HG03575 (cell line): ENCODE measurements around the gene TNFRSF4.

Experiments used
- ATAC-seq: cut with Tn5 transposase; IDR thresholded peaks from one replicate; pipeline ENCODE4 v1.9.1; 2021; ENCODE audit not compliant: unreplicated experiment, insufficient number of reproducible peaks, low FRiP score; ENCODE audit errors: extremely low read depth

Gene TNFRSF4

DNA sequence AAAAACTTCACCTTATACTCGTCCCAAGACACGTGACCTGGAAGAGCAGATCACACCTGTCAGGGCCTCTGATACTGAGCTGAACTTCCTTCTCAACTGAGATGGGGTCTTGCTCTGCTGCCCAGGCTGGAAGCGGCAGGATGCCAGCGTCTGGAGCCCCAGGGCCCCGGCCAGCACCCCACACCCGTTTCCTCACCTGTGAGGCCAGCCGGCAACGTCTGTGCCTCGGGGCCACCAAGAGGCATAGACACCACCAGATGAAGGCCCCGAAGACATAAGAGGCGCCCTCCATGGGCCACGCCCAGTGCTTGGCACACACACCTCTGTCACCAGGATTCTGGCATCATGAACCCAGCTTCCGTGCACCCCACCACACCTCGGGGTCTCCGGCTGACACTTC lies 9.4 kb upstream of the TNFRSF4 start:
- ATAC-seq: no peak

DNA sequence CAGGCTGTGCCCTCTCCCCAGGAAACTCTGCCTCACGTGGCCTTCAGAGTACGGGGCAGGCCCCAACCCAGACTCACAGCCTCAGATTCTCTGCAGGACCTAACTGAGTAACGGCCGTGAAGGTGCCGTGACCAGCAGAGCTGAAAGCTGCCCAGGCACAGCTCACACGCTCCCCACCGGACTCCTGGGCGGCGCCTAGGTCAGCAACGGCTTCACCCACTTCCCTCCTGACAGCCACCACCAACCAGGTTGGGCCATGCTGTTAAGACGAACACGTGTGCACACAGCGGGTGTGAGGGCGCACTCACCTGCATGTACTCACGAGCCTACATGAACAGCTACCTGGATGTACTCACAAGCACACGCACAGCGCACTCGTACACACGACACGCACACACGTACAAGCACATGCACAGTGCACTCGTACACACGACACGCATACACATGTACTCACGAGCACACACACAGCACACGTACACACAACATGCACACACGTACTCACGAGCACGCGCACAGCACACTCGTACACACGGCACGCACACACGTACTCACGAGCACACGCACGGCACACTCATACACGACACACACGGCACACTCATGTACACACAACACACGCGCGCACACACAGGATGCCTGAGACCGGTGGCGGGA lies 8.7 kb upstream of the TNFRSF4 start:
- no peak for ATAC-seq

DNA sequence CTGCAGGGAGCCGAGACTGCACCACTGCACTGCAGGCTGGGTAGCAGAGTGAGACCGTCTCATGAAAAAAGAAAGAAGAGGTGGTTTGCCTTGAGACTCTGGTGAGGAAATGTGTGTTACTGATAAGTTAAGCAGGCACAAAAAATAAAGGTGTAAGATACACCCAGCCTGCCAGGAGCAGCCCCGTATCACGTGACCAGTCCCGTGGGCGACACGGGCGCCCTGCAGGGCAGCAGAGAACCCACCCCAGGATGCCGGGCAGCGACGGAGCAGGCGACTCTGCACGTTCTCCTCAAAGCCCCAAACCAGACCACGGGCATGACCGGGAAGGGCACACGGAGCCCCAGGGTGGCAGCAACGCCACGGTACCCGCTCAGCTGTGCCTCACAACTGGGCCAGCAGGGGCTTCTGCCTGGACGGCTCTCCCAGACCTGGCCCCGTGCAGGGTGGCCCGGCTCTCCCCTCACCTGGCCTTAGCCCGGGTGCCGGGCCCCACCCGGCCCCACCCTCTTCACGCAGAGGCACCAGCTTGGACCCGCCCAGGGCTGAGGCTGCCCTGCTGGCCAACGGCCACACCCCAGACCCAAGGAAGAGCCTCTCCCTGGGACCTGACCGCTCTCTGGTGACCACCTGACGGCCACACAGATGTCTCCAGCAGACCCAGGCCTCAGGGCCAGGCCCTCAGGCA lies 8.1 kb upstream of the TNFRSF4 start:
- ATAC-seq: no peak

DNA sequence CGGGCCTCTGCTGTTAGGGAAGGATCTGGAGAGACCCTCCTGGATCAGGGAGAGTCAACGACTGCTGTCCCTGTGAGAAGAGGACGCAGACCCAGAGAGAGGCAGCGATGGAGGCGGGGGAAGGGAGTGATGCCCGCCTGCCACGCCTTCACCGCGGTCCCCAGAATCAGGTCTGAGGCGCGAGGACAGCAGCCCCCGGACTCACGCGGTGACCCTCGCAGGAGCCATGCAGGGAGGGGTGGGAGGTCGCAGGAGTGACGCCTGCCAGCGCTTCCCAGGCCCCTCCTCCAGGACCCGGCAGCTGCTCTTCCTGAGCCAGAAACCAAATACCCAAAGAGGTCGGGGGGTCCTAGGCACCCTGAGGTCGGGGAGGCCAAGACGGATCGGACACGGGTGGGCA lies 6.2 kb upstream of the TNFRSF4 start:
- no peak for ATAC-seq

DNA sequence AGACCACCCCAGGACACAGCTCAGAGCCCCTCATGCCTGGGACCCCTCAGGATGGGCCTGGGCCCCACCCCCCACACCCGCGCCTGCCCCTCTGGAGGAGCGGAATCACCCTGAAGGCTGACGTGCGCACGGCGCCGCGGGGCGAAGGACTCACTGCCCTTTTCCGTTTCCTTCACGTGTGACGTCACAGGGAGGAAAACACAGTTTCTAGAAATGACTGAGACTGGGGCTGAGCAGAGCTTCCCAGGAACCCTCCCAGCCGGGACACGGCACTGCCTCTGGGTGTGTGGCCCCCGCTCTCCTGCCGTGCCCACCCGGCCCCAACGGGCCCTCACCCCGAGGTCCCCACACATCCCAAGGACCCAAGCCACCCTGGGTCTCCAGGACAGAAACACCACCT lies 5.4 kb upstream of the TNFRSF4 start:
- ATAC-seq: no peak

GRCh38 chr1:1218524-1219200 lies 4.7 kb upstream of the TNFRSF4 start:
- ATAC-seq: no peak

GRCh38 chr1:1217621-1218523 lies 3.9 kb upstream of the TNFRSF4 start:
- no peak for ATAC-seq

DNA sequence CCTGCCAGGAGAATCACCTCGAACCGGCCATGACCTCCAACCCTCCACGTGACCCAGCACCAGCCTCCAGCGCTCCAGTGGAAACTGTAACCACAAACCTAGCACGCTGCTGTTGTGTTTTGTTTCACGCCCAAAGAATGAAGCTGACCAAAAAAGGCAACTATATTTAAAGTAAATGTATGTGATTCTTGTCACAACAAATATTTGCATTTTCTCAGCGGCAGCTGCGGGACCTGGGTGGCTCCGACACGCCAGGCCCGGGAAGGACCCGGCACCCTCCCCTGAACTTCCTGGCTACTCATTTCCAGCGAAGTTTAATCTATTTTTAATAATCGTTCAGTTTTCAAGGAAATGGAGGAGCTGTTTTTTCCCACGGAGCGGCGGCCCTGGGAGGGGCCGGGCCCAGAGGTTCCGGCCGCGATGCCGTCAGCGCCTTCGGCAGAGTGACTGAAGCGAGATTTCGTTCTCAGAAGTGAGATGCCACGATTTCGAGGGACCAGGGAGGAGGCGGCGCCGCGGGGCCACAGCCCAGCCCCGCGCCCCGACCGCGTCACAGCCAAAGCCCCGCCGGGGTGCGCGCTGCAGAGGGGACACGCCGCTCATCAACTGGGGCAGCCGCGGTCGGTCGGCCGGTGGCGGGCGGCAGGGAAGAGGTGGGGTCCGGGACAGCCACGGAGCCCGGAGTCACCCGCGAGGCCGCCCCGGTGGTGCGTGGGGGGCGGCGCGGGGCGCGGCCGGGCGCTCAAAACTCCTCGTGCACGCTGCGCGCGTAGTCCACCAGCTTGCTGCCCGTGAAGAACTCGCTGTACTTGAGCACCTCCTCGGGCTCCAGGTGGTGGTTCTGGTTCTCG lies 3.0 kb upstream of the TNFRSF4 start:
- no peak for ATAC-seq

DNA sequence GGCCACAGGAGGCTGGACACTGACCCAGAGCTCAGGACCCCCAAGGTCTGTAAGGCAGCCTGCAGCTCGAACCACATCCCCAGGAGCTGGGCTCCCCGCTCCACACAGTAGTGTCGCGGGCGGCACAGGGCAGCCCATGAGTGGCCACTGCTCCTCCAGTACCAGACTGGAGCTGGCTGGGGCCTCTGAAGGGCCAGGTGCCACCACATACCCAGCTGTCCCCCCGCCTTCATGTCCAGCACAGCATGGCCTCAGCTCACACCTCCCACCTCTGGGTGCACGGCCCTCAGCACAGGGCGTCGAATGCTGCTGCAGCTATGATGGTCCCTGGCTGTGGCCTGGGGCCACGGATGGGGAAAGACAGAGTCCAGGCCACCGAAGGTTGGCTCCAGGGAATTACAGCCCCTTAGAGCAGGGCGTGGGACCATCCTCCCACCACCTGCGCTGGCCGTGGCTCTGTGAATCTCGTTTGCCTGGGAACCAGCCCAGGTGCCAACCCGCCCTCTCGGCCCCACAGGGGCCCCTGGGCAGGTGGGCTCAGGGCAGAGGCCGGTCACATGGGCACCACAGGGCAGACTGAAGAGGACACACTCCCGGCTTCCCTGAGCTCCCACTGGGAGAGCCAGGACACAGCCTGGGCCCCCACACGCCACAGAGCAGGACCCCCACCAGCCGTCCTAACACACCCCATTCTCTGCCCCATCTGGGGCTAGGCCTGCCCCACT lies 2.1 kb upstream of the TNFRSF4 start:
- no peak for ATAC-seq

GRCh38 chr1:1215080-1215676 lies 1.2 kb upstream of the TNFRSF4 start:
- ATAC-seq: no peak

GRCh38 chr1:1212780-1213344 lies 1.1 kb downstream of the TNFRSF4 start:
- no peak for ATAC-seq

DNA sequence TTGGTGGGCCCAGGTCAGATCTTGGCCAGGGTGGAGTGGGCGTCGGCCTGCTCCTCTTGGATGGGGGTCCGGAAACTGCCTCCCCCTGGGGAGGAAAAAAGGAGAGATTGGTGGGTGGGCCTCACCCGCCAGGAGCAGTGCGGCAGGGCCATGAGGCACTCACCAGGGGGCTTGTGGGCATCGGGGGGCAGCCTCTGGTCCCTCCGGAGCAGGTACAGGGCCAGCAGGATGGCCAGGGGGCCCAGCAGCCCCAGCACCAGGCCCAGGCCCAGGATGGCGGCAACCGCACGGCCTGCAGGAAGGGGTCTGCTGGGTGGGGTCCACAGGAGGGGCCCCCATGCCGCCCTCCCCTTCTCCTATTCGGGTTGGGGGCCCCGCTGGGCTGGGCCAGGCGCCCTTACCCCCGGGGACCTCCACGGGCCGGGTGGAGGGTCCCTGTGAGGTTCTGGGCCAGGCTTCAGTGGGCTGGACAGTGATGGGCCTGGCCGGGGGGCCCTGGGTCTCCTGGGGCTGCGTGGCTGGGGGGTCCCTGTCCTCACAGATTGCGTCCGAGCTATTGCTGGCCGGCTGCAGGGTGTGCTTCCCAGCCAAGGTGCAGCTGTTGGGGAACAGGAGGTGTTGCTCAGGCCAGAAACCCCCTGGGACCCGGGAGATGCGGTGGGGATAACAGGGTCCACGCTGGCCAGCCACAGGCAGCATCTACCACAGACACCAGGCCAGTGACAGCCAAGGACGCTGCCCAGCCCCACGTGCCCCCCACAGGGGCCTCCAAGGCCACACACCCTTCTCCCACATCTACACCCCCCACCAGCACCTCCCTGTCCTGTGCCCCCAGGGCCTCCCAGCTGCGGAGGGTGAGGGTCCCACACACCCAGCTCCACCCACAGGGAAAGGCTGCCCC lies 2.2 kb downstream of the TNFRSF4 start:
- no peak for ATAC-seq

GRCh38 chr1:1210726-1211540 lies 3.0 kb downstream of the TNFRSF4 start:
- ATAC-seq: no peak

GRCh38 chr1:1208713-1209433 lies 5.1 kb downstream of the TNFRSF4 start:
- ATAC-seq: no peak

GRCh38 chr1:1207571-1207892 lies 6.4 kb downstream of the TNFRSF4 start:
- ATAC-seq: no peak
